Mesendoderm (in vitro differentiated cells): ENCODE results near the gene NBEA. TPM values are rescaled to one million over a fixed set of nuclear protein-coding genes. Genes with fewer than 3 reads are reported as not detected.

Experiments
- DNase-seq: peaks from one replicate; pipeline ENCODE4 v3.0.0; 2013
- H2AK5ac ChIP-seq: 2 replicates; pipeline ENCODE4 v1.6.1; 2013; ENCODE audit warnings: low read length, inconsistent platforms
- H2BK120ac ChIP-seq: 2 replicates; pipeline ENCODE4 v1.6.1; 2013; ENCODE audit warnings: low read depth, mild to moderate bottlenecking, low read length, moderate library complexity, mixed read lengths
- H2BK15ac ChIP-seq: replicated peaks from 2 replicates; pipeline ENCODE4 v1.6.1; 2013; ENCODE audit warnings: low read depth, mild to moderate bottlenecking, moderate library complexity
- H2BK5ac ChIP-seq: 2 replicates; pipeline ENCODE4 v1.6.1; 2013; ENCODE audit warnings: low read length, inconsistent platforms
- H3K18ac ChIP-seq: 2 replicates; pipeline ENCODE4 v1.6.1; 2013; ENCODE audit warnings: mild to moderate bottlenecking, low read length, mixed read lengths
- H3K23ac ChIP-seq: one replicate; pipeline ENCODE4 v1.6.1; 2013; ENCODE audit warnings: low read length
- H3K27ac ChIP-seq: 2 replicates; pipeline ENCODE4 v1.5.1; 2013; ENCODE audit warnings: low read depth, mild to moderate bottlenecking, inconsistent platforms, low read length, moderate library complexity
- H3K27me3 ChIP-seq: 2 replicates; pipeline ENCODE4 v1.6.1; 2013; ENCODE audit warnings: low read length, control low read depth, mild to moderate bottlenecking, inconsistent platforms; ENCODE audit not compliant: insufficient read depth, poor library complexity
- H3K36me3 ChIP-seq: 2 replicates; pipeline ENCODE4 v1.6.1; 2013; ENCODE audit warnings: low read length, inconsistent platforms; ENCODE audit not compliant: control insufficient read depth, insufficient read depth
- H3K4ac ChIP-seq: one replicate; pipeline ENCODE4 v1.6.1; 2013; ENCODE audit warnings: low read depth, mild to moderate bottlenecking, low read length, moderate library complexity
- H3K4me1 ChIP-seq: 2 replicates; pipeline ENCODE4 v1.6.1; 2013; ENCODE audit warnings: low read depth, low read length, inconsistent platforms; ENCODE audit not compliant: control insufficient read depth
- H3K4me2 ChIP-seq: 2 replicates; pipeline ENCODE4 v1.6.1; 2013; ENCODE audit warnings: low read length
- H3K4me3 ChIP-seq: 2 replicates; pipeline ENCODE4 v1.5.1; 2013; ENCODE audit warnings: mild to moderate bottlenecking, low read length
- H3K56ac ChIP-seq: one replicate; pipeline ENCODE4 v1.6.1; 2013; ENCODE audit warnings: low read length
- H3K79me1 ChIP-seq: 2 replicates; pipeline ENCODE4 v1.6.1; 2013; ENCODE audit warnings: low read length, inconsistent platforms
- H3K79me2 ChIP-seq: 2 replicates; pipeline ENCODE4 v1.6.1; 2013; ENCODE audit warnings: mild to moderate bottlenecking, low read length; ENCODE audit not compliant: control insufficient read depth, insufficient read depth
- H3K9ac ChIP-seq: 2 replicates; pipeline ENCODE4 v1.6.1; 2013; ENCODE audit warnings: low read length, inconsistent platforms
- H4K5ac ChIP-seq: one replicate; pipeline ENCODE4 v1.6.1; 2013; ENCODE audit warnings: low read length
- H4K8ac ChIP-seq: one replicate; pipeline ENCODE4 v1.6.1; 2013; ENCODE audit warnings: low read depth, mild to moderate bottlenecking, control low read depth, low read length, moderate library complexity
- WGBS: extraction: QIAGEN DNeasy Blood & Tissue Kit; methylation state at CpG from one replicate; pipeline ENCODE4 v1.1.7; 2013; ENCODE audit warnings: low lambda C conversion rate, missing lambda C conversion rate; ENCODE audit not compliant: insufficient coverage; ENCODE audit errors: extremely low coverage; 5-methylcytosine and 5-hydroxymethylcytosine counted together
- small RNA-seq: library from polyadenylated mRNA; stranded (forward); fragments of <200 nt; extraction: miRNeasy Mini kit (QIAGEN cat#:217004); gene quantifications from one replicate; pipeline ENCODE3, GENCODE V24; 2013; ENCODE audit not compliant: insufficient read depth

NBEA gene

GRCh38 chr13:35716729-35717128, 774.7 kb downstream of the NBEA start:
- Histone ChIP-seq H4K8ac (no peak overlapping the region), H3K79me1 (no peaks in the 10 kb centered on the region), H3K18ac (no peak overlapping the region), H3K56ac (no peak overlapping the region), H4K5ac (no peak overlapping the region), H3K4me3 (no peak overlapping the region), H3K9ac (no peak overlapping the region), H3K27me3 (no peaks in the 10 kb centered on the region), H3K79me2 (no peaks in the 10 kb centered on the region), H3K27ac (no peak overlapping the region), H2AK5ac (no peak overlapping the region), H2BK15ac (no peak overlapping the region), H3K4ac (no peak overlapping the region), H2BK120ac (no peak overlapping the region), H3K23ac (no peak overlapping the region), H3K4me2 (no peak overlapping the region), H3K4me1 (no peaks in the 10 kb centered on the region), H3K36me3 (no peaks in the 10 kb centered on the region), H2BK5ac (no peak overlapping the region)
- DNase-seq = no peak
- no CpG with 5 or more reads among the region's 15 CpGs for WGBS

DNA sequence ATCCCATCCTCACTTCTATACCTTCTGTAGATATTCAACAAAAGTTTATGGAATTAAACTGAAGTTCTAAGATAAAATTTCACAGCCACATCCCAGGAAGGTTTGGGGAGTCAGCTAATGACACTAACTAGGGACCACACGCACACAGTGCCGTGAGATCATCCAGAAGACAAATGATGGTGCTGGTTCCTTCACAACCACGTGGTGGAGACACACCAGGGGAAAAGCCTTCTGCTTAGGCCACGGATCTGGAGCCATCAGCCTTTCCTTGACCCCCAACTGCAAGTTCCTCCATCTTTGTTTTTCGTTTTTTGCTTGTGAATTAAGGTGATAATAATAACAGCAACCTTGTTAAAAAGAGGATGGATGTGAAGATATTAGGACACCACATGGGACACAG, 776.0 kb downstream of the NBEA start:
- Histone ChIP-seq H3K4ac (no peak overlapping the region), H3K27me3 (no peaks in the 10 kb centered on the region), H2BK5ac (no peak overlapping the region)

GRCh38 chr13:35720290-35720689, 778.2 kb downstream of the NBEA start:
- H3K79me2 ChIP-seq = no peaks in the 10 kb centered on the region
- H3K36me3 ChIP-seq = no peaks in the 10 kb centered on the region
- H3K4ac ChIP-seq = no peak overlapping the region
- no peak for DNase-seq
- no peak overlapping the region for H4K5ac ChIP-seq
- no peak overlapping the region for H4K8ac ChIP-seq
- no peak overlapping the region for H3K9ac ChIP-seq
- H2AK5ac ChIP-seq = no peak overlapping the region
- no peak overlapping the region for H2BK120ac ChIP-seq
- H3K23ac ChIP-seq = no peak overlapping the region
- H3K18ac ChIP-seq = no peak overlapping the region
- no peak overlapping the region for H3K4me2 ChIP-seq
- no peaks in the 10 kb centered on the region for H3K4me1 ChIP-seq
- no peak overlapping the region for H3K4me3 ChIP-seq
- no peak overlapping the region for H3K56ac ChIP-seq
- no peaks in the 10 kb centered on the region for H3K79me1 ChIP-seq
- no CpG with 5 or more reads among the region's 5 CpGs for WGBS
- no peaks in the 10 kb centered on the region for H3K27me3 ChIP-seq
- no peak overlapping the region for H3K27ac ChIP-seq
- H2BK15ac ChIP-seq = no peak overlapping the region
- H2BK5ac ChIP-seq = no peak overlapping the region

More for the DNA sequence above, 776.0 kb downstream of the NBEA start:
- H3K4me2 ChIP-seq = no peak overlapping the region
- no peak overlapping the region for H3K9ac ChIP-seq
- H2BK120ac ChIP-seq = no peak overlapping the region
- no peak overlapping the region for H3K4me3 ChIP-seq
- H2BK15ac ChIP-seq = no peak overlapping the region
- no peak overlapping the region for H2AK5ac ChIP-seq
- WGBS = no CpG with 5 or more reads among the region's 5 CpGs
- H3K23ac ChIP-seq = no peak overlapping the region
- H4K5ac ChIP-seq = no peak overlapping the region
- H3K79me2 ChIP-seq = no peaks in the 10 kb centered on the region
- H3K18ac ChIP-seq = no peak overlapping the region
- no peaks in the 10 kb centered on the region for H3K4me1 ChIP-seq
- H4K8ac ChIP-seq = no peak overlapping the region
- H3K27ac ChIP-seq = no peak overlapping the region
- H3K79me1 ChIP-seq = no peaks in the 10 kb centered on the region
- peak; percentile 27 for DNase-seq
- H3K36me3 ChIP-seq = no peaks in the 10 kb centered on the region
- H3K56ac ChIP-seq = no peak overlapping the region

DNA sequence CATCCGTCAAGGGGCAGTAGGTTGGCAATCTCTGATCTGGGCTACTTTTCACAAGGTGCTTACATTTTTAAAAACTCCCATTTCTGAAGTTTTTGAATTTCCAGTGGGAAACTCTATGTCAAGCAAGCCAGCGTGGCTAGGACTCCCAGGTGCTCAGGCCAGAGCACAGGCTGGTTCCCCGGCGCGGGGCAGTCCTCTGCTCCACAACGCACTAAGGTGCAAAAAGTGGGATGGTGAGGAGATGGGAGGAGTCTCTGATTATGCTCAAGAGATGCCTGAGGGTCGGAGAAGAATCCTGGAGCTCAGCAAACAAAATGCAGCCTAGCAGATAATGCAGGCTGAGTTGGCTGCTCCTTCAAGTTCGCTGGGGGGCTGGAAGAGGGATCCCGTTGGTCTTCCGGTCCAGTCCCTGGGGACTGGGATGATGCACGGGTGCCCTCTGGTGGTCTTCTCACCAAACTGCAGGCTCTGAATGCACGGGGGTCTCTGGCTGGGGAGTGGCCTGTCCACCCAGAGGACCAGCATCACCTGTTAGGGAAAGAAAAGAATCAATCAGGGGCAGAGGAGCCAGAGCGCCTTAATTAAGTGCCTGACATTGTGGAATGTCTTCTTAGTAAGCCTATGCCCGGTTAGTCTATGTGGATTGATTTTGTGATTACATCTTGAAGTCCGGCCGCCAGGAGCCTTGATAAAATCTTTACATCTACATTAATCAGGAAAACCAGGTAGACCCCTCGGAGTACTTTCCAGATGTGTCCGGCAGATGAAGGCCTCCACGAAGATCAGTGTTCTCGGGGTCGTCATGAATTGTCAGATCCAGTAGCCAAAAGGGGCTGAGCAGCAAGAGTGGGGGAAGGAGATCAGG, 778.9 kb downstream of the NBEA start:
- Histone ChIP-seq H3K56ac (no peak overlapping the region), H3K18ac (no peak overlapping the region), H2BK15ac (no peak overlapping the region), H3K4me2 (no peak overlapping the region), H3K27ac (no peak overlapping the region), H2BK120ac (no peak overlapping the region), H3K4ac (peak overlapping the region; percentile 6), H3K79me1 (no peaks in the 10 kb centered on the region), H3K79me2 (no peaks in the 10 kb centered on the region), H3K9ac (no peak overlapping the region), H3K23ac (no peak overlapping the region), H2AK5ac (no peak overlapping the region), H3K4me1 (no peaks in the 10 kb centered on the region), H4K8ac (no peak overlapping the region), H2BK5ac (no peak overlapping the region), H4K5ac (no peak overlapping the region), H3K27me3 (no peaks in the 10 kb centered on the region), H3K36me3 (no peaks in the 10 kb centered on the region), H3K4me3 (no peak overlapping the region)
- peak; percentile 84 for DNase-seq
- WGBS = no CpG with 5 or more reads among the region's 21 CpGs

Small RNAs within 50 kb of the gene (small RNA-seq; reads per million reads assigned to genes)
- gene RF00017 = not detected
